Lung microvascular endothelial cell (primary cell): ENCODE data around the gene PRKN. TPM values are rescaled to one million over a fixed set of nuclear protein-coding genes. Genes with fewer than 3 reads are reported as not detected.
A peak's percentile ranks its signal among the peaks of the same experiment; 100 is the strongest.

Experiments
- DNase-seq, 2 donors: peaks; one replicate each; pipeline versions ENCODE4 v3.0.0 to v3.0.0-alpha.2; 2010; ENCODE audit warnings: low read depth in 2 of 2
- total RNA-seq: library from RNA; depleted of rRNA; stranded (reverse); fragments of >200 nt; gene quantifications from 2 replicates; pipeline ENCODE4 v1.2.1, GENCODE V29; 2014

Gene PRKN
- total RNA-seq, 1 donor from 2014 or later, result 0.40 TPM

DNA sequence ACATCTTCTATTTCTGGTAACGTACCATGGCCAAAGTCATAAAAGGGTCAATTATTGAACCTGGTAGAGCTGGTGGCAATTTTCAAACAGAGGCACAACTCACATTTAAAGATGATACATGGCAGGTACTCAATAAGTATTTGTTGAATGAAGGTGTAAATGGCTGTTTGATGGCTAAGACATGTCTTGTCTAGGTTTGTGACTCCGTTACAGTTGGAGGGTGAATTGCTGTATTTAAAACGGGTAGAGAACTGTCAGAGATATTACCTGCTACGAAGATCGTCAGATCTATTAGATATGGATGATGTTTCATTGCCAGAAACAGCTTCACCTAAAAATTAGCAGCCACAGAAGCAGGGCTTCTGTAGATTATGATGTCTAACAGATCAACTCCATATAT is 601.9 kb downstream of the PRKN start:
- DNase-seq, result no peak

DNA sequence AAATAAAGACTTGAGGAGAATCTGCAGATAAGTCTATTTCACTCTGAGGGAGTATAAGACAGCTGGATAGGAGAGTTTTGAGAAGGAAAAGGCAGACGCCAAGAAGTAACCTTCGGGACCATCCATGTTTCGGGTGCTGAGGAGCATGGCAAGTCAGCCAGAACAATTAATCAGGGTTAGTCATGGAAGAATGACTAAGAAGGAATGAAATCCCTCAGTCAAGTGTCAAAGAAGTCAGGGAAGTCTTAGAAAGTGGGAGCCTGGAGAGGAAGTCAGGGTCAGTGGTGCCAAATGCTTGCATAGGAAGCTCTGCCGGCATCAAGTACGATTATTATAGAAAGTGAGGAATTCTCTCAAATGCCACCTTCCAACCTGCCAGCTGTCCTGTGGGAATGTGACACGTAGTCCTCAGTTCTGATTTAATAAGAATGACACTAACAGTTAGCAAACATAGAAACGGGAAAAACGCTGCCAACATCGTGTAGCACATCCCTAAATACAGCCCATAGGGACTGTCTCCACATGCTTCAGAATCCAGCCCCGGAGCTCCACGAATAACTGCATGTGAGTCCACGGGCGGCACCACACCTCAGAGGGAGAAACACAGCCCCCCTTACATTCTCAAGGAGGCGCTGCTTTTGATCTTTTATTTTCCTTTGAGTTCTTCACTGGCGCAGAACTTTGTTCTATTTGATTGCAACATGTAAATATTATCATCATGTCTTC is 602.7 kb downstream of the PRKN start:
- no peak for DNase-seq

DNA sequence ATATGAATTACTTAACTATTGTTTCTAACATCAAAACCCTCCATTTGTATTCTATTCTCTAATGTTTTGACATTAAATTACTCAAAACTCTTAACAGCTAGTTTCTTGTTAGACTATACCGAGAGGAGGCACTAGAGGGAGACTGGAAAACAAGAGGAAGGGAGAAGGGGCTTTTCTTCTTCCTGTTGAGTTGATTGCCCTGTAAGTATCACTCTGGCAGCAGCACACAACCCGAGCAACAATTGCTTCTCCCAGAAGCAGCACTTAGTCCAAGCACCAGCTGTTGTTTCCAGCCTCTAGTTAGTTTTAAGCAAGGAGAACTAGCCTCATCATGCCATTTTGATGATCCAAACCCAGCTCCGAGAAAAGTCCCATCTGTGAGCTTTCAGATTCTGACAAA is 603.8 kb downstream of the PRKN start:
- DNase-seq, result no peak

DNA sequence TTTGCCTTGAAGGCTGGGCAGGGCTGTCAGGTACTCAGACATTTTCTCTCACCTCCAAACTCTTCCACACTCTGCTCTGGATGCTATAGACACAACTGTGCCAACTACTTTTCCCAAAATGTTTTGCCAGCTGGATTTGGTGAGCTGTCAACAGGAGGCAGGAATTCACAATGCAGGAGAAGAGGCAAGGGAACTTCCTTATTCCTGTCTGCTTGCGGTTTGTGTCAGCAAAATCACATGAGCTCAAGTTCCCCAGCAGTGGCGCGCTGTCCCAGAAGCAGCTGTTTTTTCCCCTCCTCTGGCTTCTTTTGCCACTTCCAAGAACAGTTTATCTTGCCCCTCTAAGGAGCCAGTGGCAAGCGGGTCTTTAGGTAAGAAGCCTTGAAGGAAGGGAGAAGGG is 608.2 kb downstream of the PRKN start:
- no peak for DNase-seq

DNA sequence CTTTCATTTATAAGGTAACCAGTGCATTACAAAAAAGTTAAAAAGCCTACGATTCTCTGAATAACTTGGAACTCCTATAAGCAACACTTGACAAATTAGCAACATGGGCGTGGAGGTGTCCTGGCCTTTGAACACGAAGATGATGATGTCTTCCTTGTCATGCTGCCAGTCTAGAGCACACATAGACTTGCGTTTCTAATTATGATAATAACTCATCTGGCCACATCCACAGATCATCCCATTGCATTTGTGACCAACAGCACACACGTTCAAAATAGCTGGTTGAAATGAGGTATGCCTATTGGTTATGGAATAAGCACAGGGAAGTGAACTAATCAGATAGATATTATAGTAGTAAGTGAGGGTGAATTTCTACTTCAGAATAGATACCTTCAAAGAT is 608.9 kb downstream of the PRKN start:
- no peak for DNase-seq

DNA sequence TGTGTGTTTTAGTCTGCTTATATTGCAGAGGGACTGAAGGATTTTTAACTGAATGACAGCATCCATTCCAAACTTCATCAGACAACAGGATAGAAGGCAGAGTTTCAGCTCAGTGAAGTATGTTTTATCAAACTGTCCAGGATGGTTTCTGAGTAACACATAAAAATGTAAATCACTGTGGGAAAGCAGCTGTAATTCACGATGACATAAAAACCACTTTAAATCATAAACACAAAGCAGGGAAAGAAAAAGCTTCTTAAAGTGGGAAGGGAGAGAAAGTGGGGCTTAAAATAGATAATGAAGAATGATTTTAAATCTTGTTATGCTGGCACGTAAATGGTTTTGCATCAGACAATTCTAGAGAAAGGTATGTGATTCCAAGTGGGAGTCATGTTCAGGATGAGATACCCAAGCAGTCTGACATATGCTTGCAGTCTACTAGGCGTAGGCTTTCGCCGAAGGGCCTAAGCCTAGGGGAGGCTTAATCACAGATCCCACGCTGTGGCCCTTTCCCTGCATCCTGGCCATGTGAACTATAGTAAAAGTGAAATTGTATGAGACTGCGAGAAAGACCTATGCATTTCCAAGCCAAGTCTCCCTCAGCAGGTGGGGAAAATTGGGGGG is 610.6 kb downstream of the PRKN start:
- no peak for DNase-seq

DNA sequence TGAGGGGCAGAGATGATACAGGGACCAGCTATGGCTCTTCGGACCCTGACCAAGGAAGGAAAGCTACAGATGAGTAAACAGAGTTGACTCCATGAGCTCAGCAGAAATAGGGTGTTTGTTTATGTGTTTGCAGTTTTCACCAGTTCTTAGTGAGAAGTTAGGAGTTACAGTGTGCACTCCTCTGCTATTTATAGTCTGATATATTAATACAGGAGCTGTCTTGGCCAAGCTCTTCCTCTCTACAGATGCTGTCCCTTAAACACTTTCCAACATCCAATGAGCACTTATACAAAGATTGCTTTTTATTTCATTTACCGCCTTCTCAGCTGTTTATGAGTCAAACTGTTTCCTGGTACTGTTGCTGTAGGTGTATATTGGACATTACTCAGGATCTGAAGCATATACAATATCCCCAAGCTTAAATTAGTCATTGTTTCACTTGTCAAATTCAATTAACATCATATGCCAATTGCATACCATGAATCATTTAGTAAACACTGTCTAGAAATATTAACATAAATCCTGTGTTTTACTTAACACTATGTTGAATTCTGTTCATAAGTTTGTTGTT is 618.0 kb downstream of the PRKN start:
- DNase-seq, result no peak

DNA sequence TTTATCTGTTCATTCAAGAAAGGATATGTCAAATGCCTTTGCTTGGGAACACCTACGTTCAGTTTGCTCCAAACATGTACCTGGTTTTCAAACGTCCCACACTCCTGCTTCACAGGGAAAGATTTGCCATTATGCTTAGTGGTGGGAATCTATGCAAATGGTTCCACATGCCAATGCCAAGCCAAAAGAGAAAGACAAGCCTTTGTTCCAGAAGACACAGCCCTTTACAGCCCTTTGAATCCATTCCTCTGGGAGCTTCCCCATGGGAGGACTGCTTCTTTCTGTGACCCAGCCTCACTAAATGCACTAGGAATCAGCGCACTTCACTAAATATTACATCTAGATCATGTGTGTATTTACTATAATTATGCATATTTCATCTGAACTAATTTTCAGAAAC is 619.5 kb downstream of the PRKN start:
- DNase-seq, result no peak

DNA sequence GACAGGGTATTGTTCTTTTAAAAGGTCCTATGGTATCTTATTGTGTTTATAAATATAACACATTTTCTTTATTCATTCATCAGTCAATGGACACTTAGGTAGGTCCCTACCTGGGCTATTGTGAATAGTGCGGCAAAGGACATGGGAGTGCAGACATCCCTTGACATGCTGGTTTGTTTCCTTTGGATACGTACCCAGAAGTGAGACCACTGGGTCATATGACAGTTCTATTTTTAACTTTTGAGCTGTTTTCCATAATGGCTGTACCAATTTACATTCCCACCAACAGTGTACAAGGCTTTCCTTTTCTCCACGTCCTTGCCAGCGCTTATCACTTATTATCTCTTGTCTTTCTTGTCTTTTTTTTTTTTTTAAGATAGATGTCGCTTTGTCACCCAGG is 627.5 kb downstream of the PRKN start:
- no peak for DNase-seq

DNA sequence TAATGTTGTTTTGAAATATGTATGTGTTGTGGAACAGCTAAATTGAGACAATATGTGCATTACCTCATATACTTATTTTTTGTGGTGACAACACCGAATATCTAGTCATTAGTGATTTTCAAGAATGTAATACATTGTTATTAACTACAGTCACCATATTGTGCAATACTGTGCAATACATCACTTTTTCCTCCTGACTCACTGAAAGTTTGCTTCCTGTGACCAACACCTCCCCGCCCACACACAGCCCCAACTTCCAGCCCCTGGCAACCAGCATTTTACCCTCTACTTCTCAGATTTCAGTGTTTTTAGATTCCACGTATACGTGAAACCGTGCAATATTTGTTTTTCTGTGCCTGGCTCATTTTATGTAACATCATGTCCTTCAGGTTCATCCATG is 627.9 kb downstream of the PRKN start:
- DNase-seq, result peak in 1 of 2 donors; percentile 13

DNA sequence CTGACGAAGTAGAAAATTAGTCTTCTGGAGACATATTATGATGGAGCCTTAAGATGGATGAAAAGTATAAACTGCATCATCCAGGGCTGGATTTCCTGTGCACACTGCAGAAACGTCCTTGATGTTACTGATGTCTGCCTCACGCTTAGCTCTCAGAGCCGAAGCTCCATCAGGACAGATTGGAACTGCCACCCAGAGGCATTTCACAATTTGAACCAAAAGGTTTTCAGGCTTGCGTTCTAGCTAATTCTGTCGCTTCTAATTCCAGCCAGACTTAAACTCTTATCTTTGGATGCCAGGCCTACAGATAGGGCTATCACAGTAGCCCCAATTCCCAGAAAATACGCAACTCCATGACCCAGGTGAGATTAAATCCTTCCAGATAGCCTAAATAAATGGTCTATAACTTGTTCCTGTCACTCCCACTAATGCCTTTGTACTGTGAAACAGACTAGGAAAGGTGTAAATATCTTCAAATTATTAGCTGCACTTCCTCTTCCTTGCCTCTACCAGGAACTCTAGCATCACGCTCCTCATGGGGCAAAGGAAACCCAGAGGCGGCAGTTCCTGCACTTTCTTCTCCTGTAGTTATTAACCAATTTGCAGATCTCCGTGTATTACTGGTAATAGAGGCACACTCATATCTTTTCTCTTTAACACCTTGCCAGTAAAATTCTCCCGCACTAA is 634.6 kb downstream of the PRKN start:
- no peak for DNase-seq

DNA sequence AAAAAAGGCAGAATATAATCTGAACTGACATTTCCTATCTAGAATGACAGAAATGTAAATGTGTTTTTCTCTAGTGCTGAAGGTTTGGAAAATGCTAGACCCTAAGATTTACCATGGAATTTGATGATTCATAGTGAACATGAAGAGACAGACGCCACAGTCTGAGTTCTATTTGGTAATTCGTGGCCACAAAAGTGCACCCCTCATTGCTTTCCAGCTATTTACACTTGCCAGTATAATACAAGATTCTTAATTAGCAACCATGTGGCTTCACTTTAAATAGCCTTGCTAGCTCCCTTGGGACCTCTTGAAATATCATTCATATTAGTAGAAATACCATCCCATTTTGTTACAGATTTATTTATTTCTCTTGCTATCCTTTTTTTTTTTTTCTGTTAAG is 636.8 kb downstream of the PRKN start:
- no peak for DNase-seq

DNA sequence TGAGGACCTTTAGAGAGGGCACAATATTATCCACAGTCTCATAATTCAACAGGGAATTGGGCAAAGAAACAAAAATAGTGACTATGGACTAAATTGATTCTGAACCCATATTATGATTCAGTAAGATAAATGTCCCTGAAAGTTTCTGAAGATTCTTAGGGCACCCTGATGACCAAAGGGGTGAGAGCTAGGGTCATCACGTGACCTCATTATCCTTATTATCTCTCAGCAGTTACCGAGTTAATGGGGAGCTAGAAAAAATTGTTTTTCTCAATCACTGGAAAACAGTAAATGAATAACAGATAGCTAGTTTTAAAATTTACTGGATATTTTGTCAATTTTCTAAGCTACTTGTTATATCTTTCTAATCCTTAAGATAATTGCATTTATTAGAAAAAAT is 639.5 kb downstream of the PRKN start:
- DNase-seq, result no peak

DNA sequence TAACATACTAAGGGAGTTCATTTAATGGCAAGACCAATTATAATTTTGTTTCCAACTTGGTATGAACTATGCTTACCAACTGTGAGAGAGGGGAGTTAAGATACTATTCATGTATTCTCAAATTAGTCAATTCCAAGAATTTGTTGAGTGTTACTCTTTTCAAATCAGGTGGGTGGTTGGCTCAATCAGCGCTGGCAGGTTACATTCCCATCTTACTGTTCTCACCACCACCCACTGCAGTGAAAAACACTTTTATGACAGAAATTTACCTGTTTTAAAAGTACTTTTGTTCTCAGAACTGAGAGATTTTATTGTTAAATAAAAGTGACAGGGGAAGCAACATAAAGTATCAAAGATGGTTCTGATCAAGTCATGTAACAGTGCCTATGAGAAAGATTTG is 642.0 kb downstream of the PRKN start:
- no peak for DNase-seq

DNA sequence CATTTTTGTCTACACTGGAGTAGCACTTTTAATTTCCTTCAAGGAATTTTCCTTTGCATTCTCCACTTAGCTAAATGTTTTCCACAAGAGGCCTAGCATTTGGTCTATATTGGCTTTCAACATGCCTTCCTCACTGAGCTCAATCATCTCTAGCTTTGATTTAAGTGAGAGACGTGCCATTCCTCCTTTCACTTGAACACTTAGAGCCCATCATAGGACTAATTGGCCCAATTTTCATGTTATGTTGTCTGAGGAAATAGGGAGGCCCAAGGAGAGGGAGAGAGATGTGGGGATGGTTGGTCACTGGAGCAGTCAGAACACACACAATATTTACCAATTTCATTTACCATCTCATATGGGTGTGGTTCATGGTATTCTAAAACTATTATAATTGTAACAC is 645.0 kb downstream of the PRKN start:
- no peak for DNase-seq

DNA sequence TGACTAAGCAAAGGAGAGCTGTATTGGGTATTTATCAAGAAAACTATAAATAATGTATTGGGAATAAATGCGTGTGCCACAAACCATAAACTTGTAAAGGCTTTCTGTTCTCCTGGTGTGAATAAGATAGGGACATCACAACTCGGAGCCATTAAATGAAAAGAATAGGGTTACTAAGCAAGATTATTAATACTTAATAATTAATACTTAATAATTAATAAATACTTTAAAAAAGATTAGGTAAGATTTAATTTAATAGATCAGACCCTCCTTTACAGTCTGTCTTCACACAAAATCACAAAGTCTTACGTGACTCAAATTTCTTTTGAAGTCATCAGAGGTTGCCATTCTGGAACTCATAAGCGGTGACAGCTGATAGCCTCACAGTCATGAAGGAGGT is 648.9 kb downstream of the PRKN start:
- DNase-seq, result no peak

DNA sequence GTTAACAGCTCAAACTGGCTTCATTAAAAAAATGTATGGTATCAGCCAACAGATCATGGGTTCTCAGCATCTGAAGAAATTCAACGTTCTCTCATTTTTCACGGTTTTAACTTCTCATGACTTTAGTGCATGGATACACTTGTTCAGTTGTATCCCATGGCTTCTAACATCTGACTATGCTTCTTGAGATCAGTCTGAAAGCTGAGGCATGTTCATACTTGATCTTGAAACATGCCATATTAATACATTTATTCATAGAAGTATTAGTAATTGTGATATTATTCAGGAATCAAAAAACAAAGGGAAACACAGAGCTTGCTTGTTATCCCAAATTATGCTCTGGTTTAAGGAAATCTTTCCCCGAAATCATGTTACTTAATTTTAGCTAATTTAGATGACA is 649.4 kb downstream of the PRKN start:
- no peak for DNase-seq

DNA sequence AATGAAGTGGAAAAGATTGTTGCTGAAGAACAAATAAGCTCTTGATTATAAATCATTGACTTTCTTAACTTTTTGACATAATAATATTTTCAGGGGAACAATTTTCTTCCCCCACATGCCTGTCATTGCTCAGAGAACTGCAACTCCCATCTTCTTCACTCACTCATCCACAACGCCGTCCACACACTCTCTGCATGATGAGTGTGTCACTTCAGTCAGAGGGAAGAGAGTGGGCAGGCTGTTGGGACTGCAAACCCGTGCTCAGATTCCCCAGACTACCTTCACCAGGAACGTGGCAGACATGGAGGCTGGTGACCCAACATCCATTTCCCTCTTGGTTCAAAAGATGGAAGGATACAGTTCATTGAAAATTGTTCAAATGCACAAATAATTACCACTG is 650.8 kb downstream of the PRKN start:
- no peak for DNase-seq

DNA sequence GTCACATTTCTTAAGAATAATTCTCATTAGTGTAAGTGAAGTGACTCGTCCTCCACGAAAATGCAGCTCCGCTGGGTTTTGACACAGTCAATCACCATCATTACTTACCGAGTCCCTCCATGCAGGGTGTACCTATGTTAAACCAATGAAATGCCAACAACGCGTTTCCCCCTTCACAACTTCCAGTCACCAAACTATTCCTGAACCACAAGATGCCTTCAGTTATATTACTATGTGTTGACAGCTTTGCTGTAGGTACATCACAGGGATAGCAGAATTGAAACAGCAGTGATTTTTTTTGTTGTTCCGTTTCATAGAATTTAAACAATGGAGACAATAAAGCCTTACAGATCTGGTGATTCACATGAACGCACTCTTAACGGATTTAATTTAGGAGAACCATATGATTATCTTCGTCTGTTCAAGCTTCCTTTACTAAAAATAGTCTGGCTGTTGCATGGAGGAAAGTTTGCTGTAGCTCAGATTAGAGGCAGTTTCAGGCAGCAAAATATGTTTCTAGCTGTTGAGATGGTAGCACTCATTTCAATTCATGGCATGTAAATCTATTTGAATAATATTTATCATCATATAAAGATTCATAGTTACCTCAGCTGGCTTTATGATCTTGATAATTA is 652.8 kb downstream of the PRKN start:
- DNase-seq, result no peak

DNA sequence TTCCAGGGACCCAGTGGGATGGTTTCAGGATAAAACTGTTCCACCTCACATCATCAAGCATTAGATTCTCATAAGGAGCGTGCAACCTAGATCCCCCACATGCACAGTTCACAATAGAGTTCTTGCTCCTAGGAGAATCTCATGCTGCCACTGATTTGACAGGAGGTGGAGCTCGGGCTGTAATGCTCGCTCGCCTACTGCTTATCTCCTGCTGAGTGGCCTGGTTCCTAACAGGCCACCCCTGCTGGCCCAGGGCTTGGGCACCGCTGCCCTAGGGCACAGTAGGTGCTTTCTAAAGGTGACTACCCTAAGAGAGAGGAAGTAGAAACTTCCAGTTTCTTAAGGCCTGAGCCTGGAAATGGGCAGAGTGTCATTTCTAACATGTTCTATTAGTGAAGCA is 656.9 kb downstream of the PRKN start:
- DNase-seq, result no peak

DNA sequence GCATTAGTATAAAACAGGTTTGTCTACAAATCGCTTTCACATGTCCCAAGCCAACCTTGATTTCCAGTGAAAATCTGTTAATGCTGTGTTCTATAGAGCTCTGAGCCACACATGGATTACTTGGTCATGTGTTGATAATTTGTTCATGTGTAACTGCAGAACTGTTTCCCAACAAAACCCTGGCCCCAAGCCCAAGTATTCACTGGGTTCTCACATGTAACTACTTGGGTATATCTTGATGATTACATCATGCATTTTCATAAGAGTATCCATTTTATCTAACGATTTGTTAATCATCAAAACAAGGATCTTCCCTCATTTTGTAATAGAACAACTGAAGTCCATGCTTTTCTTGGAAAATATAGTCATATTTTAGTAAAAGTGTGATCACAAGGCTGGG is 657.6 kb downstream of the PRKN start:
- no peak for DNase-seq

DNA sequence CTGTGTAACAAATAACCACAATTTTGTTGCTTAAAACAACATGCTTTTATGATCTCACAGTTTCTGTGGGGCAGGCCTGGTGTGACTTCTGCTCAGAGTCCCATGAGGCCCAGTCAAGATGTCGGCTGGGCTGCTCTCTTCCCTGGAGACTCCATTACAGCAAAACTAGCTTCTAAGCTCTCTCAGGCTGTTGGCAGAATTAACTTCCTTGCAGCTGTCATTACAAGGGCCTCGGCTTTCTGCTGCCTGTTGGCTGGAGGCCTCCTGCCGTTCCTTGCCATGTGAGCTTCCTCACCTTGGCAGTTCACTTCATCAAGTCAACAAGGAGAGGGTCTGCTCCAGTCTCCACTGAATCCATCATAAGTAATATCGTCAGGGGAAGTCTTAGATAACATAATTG is 659.2 kb downstream of the PRKN start:
- no peak for DNase-seq
